AG04450 (cell line): Measurements from ENCODE around the gene FAS. TPM values are rescaled to one million over a fixed set of nuclear protein-coding genes. Genes with fewer than 3 reads are reported as not detected.

Experiments
- CTCF ChIA-PET: fragments of 300-600, 350-600 bp; formaldehyde crosslinking; extraction: SDS; loops from one replicate; lab custom pipeline; 2022; ENCODE audit warnings: antibody characterized with exemption, inconsistent platforms; lab: Charles Lee
- POLR2A ChIA-PET: fragments of 350-600 bp; formaldehyde crosslinking; extraction: SDS; loops from one replicate; lab custom pipeline; 2021; ENCODE audit warnings: antibody characterized with exemption, inconsistent platforms; lab: Yijun Ruan, JAX
- DNase-seq: peaks from one replicate; pipeline ENCODE4 v3.0.0-alpha.2; 2011; ENCODE audit warnings: low read depth, low spot score
- H3K27ac ChIP-seq: one replicate; pipeline ENCODE4 v1.5.1; 2012; ENCODE audit warnings: low read depth, low read length, control low read depth
- H3K27me3 ChIP-seq: one replicate; pipeline ENCODE4 v1.6.0; 2012; ENCODE audit warnings: low read length; ENCODE audit not compliant: control insufficient read depth, insufficient read depth
- H3K4me3 ChIP-seq: 2 replicates; pipeline ENCODE4 v1.5.1; 2011; ENCODE audit warnings: mild to moderate bottlenecking, low read depth, low read length, control low read depth
- H3K9me3 ChIP-seq: 2 replicates; pipeline ENCODE4 v1.5.1; 2012; ENCODE audit warnings: low read length; ENCODE audit not compliant: control insufficient read depth, insufficient read depth
- polyA plus RNA-seq: library from polyadenylated mRNA; depleted of rRNA; stranded (reverse); fragments of >200 nt; gene quantifications from 2 replicates; pipeline ENCODE4 v1.2.3, GENCODE V29; 2011
- TF ChIP-seq, protein P1 (sequence below): IDR thresholded peaks from 2 replicates; pipeline ENCODE4 v1.5.1; 2011; ENCODE audit warnings: low read depth, low read length, control low read depth, inconsistent platforms

FAS gene
- polyA plus RNA-seq, 1 experiment = 78.4 TPM

GRCh38 chr10:89047397-89047796, 56.8 kb downstream of the FAS start:
- DNase-seq = no peak
- POLR2A ChIA-PET = no interaction called here

GRCh38 chr10:89051593-89051992, 61.0 kb downstream of the FAS start:
- no peaks in the 10 kb centered on the region for H3K9me3 ChIP-seq
- DNase-seq = no peak
- H3K27ac ChIP-seq = no peak overlapping the region
- ChIA-PET CTCF (interaction anchor here (1.2 kb wide), 1 partner anchor 166 kb away, joined by 5 read pairs; no protein-coding TSS in a partner anchor), POLR2A (no interaction called here)
- H3K4me3 ChIP-seq = no peak overlapping the region
- H3K27me3 ChIP-seq = no peaks in the 10 kb centered on the region
- TF ChIP-seq, protein P1, sequence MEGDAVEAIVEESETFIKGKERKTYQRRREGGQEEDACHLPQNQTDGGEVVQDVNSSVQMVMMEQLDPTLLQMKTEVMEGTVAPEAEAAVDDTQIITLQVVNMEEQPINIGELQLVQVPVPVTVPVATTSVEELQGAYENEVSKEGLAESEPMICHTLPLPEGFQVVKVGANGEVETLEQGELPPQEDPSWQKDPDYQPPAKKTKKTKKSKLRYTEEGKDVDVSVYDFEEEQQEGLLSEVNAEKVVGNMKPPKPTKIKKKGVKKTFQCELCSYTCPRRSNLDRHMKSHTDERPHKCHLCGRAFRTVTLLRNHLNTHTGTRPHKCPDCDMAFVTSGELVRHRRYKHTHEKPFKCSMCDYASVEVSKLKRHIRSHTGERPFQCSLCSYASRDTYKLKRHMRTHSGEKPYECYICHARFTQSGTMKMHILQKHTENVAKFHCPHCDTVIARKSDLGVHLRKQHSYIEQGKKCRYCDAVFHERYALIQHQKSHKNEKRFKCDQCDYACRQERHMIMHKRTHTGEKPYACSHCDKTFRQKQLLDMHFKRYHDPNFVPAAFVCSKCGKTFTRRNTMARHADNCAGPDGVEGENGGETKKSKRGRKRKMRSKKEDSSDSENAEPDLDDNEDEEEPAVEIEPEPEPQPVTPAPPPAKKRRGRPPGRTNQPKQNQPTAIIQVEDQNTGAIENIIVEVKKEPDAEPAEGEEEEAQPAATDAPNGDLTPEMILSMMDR = no peak

More at GRCh38 chr10:89047397-89047796, 56.8 kb downstream of the FAS start:
- no peak overlapping the region for H3K4me3 ChIP-seq
- TF ChIP-seq, protein P1 = no peak
- CTCF ChIA-PET = no interaction called here
- H3K27me3 ChIP-seq = no peaks in the 10 kb centered on the region
- H3K9me3 ChIP-seq = no peaks in the 10 kb centered on the region
- H3K27ac ChIP-seq = no peak overlapping the region

- POLR2A ChIA-PET = no interaction called here
- CTCF ChIA-PET = no interaction called here
- no peaks in the 10 kb centered on the region for H3K9me3 ChIP-seq
- TF ChIP-seq, protein P1 = no peak
- H3K27me3 ChIP-seq = no peaks in the 10 kb centered on the region
- H3K4me3 ChIP-seq = no peak overlapping the region
- no peak for DNase-seq
- no peak overlapping the region for H3K27ac ChIP-seq
Observed at GRCh38 chr10:89053555-89053954, 63.0 kb downstream of the FAS start.

- Histone ChIP-seq H3K27ac (no peak overlapping the region), H3K4me3 (no peak overlapping the region), H3K9me3 (no peaks in the 10 kb centered on the region), H3K27me3 (no peaks in the 10 kb centered on the region)
- DNase-seq = no peak
- POLR2A ChIA-PET = no interaction called here
- CTCF ChIA-PET = interaction anchor here (0.6 to 4.4 kb wide), 6 partner anchors 9 to 162 kb away, joined by 3 to 17 read pairs (median 3); no protein-coding TSS in a partner anchor
- TF ChIP-seq, protein P1 = no peak
Observed at GRCh38 chr10:89055159-89055558, 64.6 kb downstream of the FAS start.

DNA sequence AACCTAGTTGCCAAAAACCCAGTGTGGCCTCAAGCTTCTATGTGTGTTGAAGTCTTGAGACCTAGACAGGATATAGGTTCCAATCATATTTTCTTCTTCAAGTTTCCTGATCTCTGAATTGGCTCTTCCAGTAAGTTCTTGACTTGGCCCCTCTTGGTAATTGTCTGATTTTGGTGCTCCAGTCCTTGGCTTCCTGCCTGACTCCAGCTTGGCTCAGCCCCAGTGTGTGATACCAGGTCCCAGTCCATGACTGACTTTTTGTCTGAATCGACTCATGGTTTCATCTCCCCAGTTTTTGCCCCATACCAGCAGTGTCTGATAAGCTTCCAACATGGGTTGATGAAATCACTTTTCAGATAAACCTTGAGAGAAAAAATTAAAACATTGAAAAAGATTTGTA, 72.3 kb downstream of the FAS start:
- Histone ChIP-seq H3K4me3 (no peak overlapping the region), H3K9me3 (no peaks in the 10 kb centered on the region), H3K27me3 (peaks cover 2% of the 10 kb centered on the region), H3K27ac (no peak overlapping the region)
- ChIA-PET POLR2A (no interaction called here), CTCF (interaction anchor here (1.0 kb wide), 1 partner anchor 33 kb away, joined by 3 read pairs; no protein-coding TSS in a partner anchor)
- DNase-seq = no peak
- TF ChIP-seq, protein P1 = no peak
